DMS 273 (cell line): ENCODE data around the gene CAPZA2.
"Not testable (repeated sequence)": the region's sequence is repeated elsewhere in the genome, so short reads cannot be mapped to it uniquely, and the experiment has no call there.

Experiments
- DNase-seq: peaks from one replicate; lab custom pipeline; 2025; ENCODE audit not compliant: unreplicated experiment; lab: John Stamatoyannopoulos, UW

Gene CAPZA2

DNA sequence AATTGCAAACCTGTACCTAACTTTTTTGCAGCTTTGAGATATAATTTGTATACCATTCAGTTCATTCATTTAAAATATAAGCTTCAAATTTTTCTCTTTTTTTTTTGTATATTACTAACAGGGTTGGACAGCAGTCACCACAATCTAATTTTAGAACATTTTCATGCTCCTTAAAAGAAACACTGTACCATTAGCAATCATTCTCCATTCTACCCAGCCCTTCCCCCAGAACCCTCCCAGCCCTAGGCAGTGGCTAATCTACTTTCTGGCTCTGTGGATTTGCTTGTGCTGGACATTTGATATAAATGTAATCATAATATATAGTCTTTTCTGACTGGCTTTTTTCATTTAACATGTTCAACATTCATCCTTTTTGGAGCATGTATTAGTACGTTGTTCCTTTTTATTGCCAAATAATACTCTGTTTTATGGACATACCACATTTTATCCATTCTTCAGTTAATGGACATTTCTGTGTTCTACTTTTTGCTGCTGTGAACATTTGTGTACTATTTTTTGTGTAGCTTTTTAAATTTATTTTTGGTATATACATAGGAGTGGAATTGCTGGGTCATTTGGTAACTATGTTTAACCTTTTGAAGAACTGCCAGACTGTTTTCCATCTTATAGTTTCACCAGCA, 50.0 kb downstream of the CAPZA2 start:
- no peak for DNase-seq

DNA sequence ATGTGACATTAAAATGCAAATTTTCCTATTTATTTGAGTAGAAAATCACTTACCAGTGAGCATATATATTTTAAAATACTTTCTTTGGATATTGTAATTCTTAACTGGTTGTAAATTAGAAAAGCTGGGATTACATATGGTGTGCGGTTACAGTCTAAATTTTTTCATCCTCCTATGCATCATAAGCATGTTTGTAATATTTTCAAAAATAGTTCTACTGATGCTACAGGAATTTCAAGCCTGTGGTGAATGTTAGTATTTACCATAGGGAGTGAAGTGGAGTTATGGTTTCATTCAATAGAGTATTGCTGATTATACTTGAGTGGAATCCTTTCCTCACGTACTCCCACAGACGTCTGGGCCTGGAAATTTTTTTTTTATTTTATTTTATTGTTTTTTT, 56.3 kb downstream of the CAPZA2 start:
- no peak for DNase-seq

DNA sequence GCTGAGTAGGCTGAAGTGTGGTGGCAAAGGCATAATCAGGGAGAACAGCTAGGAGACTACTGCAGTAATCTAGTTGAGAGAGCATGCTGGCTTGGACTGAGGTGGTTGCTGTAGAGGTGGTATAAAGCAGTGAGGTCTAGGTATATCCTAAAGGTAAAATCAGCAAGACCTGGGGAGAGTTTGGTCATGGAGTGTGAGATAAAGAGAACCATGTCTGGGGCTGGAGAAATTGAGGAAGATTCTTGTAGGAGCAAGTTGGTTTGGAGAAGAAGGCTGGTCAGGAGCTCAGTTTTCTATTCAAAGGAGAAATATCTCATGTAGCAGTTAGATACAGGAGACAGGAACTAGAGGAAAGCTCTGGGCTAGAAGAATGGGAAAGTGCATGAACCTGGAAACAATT, 58.0 kb downstream of the CAPZA2 start:
- no peak for DNase-seq

DNA sequence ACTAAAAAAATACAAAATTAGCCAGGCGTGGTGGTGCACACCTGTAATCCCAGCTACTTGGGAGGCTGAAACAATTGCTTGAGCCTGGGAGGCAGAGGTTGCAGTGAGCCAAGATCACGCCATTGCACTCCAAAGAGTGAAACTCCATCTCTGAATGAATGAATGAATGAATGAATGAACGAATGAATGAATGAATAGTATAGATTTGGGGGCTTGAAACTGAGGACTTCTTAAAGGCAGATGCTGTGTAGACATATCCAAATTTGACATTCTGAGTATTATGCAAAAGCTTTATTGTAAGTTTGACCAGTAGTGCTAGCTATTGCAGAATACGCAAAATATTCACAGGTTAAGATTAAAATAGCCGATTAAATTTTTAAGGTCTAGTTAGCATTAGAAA, 60.2 kb downstream of the CAPZA2 start:
- DNase-seq: no peak

DNA sequence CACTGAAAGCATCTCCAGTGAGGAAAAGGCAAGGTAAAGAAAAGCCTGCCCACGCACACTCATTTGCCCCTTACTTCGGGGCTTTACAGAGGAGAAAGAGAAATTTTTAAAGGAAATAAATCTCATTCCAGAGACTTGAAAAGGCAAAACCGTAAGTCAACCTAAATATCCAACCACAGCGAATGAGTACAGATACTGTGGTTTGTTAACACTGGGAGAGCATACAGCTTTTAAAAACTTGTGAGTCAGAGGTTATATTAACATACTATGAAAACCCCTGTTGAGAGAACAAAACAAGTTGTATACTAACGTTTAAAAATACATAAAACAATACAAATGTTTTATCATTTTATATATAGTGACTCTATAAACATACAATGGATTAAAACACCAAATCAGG, 62.4 kb downstream of the CAPZA2 start:
- no peak for DNase-seq

DNA sequence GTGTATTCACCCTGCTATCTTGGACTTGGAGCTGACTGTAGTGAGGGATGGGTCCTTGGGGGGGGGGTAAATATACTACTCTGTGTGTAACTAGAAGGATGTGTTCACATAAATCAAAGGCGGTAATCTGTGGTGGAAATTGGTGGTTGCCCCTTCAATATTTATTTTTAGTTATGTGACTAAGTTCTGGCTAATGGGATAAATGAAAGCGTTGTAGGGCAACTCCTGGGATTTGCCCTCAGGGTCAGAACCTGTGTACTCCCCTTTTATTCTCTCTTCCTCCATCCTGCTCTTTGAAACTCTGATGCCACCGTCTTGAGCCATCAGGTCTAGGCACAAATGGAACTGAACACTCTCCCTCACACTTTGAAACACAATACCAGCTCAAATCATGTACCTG, 66.6 kb downstream of the CAPZA2 start:
- DNase-seq: no peak

DNA sequence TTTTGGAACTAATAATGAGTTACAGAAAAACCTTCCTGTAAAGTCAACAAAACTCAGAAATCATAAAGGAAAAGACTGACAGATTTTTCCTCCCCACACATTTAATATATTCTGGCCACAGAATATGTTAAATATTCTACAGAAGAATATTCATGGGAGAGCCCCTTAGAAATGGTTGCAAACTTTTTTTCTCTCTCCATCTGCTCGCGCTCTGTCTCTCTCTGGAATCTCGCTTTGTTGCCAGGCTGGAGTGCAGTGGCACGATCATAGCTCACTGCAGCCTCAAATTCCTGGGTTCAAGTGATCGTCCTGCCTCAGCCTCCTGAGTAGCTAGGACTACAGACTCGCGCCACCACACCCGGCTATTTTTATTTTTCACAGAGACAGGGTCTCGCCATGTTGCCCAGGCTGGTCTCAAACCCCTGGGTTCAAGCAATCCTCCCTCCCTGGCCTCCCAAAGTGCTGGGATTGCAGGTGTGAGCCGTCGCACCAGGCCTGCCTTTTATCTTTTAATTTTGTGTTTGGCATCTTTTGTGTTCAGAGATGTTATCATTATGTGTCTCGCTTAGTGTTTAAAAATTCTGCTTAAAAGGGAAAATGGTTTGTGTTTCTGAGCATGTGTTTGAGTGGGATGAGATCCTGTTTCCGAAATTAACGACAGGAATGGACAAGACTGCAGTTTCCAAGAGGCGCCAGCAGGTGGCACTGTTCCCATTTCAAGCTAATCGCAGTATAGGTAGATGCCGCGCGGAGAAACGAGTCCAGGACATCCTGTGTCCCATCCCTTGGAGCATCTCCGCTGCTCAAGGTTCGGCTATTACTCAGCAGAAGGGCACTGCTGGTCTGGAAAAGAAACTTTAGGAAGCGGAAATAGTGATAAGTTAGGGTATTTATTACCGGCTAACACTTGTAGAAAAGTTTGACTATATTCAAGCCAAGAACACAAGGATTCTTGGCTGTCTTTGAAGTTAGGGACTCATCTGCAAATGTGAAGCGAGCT, 67.8 kb downstream of the CAPZA2 start:
- peak; percentile 94 for DNase-seq

DNA sequence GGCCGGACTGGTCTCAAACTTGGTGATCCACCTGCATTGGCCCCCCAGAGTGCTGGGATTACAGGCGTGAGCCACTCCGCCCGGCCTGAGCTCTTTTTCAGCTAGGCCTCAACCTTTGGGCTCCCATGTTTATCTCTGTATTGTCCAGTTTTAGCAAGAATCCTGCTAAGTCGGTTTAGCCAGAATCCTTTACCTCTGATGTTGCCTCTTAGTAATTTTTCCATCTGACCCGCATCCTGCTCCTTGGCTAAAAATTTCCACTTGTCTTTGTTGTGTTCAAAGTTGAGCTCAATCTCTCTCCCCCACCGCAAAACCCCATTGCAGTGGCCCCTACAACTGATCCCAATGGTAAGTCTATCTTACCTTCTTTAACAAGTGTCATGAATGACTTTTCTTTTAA, 70.2 kb downstream of the CAPZA2 start:
- no peak for DNase-seq

DNA sequence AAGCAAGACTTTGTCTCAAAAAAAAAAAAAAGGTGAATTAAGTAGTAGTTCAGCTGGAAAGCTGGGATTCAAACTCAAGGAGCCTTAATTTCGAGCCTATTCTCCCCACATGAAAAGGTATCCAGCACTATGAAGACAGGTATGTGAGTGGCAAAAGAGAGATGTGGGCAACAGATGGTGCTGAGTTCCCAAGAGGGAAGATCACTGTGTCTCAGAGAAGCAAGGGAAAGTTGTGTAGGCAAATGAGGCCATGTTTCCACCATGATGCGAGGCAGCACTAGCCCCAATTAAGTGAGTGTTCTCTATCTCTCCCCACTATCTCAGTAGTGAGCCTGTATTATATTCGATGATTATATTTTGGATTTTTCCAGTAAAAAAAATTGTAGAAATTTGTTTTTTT, 71.1 kb downstream of the CAPZA2 start:
- DNase-seq: peak; percentile 26

DNA sequence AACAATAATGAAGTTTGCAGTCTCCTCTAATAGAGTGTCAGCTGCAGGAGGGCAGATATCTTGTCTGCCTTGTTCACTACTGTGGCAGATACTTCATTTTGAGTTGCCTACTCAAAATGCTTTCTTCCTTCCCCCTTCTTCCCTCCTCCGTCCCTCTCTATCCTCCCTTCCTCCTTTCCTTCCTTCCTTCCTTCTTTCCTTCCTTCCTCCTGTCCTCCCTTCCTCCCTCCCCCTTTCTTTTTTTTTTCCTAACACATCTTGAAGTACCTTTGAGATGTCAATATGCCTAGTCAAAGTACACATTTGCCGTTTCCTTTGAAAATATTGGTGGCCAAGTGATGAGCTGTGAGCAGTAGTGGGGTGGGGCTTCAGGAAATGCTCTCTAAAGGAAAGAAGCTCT, 72.2 kb downstream of the CAPZA2 start:
- DNase-seq: no peak

DNA sequence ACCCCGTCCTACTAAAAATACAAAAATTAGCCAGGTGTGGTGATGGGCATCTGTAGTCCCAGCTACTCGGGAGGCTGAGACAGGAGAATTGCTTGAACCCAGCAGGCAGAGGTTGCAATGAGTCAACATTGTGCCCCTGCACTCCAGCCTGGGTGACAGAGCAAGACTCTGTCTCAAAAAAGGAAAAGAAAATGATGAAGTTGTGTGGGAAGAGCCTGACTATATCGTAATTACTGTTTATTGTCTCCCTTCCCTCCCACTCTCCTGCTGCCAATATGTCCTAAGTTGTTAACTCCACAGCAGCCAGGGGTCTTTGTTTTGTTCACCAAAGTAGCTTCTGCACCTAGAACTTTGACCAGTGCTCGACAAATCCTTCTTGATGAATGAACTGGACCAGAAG, 74.5 kb downstream of the CAPZA2 start:
- not testable (repeated sequence) for DNase-seq

DNA sequence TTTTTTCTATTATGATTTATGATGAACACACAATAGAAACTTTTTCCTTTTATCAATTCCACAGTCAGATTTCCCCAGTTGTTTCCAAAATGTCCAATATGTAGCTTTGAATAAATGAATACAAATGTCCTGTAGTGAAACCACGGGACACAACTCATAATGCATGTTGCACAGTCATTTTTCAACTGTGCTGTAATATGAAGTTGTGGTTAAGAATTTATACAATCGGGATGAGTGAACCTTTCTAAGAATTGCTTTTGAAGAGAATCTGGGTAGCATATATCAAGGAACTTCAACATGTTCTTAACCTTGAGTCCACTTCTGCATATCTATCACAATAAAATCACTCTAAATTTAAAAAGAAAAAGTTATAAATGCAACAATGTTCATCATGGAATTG, 76.3 kb downstream of the CAPZA2 start:
- DNase-seq: no peak

DNA sequence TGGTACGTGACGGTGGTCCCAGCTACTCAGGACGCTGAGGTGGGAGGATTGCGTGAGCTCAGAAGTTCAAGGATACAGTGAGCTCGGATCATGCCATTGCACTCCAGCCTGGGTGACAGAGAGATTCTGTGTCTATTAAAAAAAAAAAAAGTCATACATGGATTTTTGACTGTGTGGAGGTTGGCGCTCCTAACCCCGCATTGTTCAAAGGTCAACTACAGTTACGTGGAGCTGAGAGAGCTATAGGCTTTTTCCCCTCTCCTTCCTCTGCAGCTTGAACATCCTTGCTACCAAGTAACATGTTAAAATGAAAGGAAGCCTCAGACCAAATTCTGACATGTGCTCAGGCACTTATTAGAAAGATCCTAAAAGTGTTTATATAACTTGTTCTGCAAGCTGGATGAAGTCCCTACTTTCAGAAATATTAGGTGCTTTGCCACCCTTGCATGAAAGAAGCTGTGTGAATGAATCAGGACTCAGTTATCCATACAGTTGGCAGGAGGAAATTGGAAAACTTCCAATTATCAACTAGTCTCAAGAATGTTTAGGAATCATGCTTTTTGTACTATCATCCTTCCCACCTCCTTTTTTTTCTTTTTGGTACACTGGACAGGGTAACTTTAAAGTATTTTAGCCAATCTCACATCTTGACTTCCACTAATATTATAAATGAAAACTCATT, 78.4 kb downstream of the CAPZA2 start:
- no peak for DNase-seq

DNA sequence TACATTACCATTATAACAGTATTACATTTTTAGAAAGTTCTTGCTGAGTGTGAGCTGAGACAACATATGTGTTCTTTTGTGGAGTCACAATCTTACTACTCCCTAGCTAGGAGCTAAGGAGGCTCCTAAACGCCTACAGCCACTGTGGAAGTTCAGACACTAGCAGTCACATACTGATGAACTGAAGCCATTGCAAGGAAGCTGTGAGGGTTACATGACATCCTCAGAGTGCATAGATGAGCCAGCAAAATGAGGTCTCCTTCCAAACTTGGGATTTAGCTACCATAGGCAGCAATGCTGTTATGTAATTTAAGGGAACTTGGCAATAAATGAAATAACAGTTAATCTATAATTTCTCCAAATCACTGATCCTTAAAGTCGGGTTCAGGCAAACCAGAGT, 80.1 kb downstream of the CAPZA2 start:
- DNase-seq: no peak

DNA sequence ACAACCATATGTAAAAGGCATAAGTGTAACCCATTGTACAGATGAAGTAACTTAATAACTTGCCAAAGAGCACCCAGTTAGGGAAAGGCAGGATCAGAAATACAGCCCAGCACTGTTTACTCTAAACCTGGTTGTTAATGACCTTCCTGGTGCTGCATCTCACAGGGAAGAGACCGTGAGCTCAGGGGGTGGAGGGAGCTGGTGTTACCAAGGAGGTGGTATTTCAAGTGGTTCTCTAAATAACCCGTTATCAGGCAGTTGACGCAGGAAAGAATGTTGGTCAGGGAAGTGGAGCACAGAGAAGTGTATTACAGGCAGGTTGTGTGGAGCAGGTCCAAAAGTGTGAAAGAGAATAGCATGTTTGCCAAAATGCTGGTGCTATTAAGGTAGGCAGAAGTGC, 86.5 kb downstream of the CAPZA2 start:
- no peak for DNase-seq

DNA sequence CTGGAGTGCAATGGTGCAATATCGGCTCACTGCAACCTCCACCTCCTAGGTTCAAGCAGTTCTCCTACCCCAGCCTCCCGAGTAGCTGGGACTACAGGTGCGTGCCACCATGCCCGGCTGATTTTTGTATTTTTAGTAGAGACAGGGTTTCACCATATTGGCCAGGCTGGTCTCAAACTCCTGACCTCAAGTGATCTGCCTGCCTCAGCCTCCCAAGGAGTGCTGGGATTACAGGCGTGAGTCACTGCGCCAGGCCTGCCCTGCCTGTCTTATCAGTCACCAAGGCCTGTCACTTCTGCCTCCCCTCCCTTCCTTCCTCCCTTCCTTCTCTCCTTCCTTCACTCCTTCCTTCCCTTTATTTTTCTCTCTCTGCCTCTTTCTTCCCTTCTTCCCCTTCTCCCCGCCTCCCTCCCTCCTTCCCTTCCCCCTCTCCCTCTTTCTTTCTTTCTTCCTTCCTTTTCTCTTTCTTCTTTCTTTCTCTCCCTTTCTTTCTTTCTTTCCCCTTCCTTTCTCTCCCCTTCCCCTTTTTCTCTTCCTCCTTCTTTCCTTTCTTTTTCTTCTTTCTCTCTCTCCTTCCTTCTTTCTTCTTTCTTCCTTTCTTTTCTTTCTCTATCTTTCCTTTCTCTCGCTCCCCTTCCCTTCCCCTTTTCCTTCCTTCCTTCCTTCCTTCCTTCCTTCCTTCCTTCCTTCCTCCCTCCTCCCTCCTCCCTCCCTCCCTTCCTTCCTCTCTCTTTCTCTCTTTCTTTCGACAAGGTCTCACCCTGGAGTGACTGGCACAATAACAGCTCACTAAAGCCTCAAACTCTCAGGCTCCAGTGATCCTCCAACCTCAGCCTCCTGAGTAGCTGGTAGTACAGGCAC, 87.8 kb downstream of the CAPZA2 start:
- DNase-seq: no peak

DNA sequence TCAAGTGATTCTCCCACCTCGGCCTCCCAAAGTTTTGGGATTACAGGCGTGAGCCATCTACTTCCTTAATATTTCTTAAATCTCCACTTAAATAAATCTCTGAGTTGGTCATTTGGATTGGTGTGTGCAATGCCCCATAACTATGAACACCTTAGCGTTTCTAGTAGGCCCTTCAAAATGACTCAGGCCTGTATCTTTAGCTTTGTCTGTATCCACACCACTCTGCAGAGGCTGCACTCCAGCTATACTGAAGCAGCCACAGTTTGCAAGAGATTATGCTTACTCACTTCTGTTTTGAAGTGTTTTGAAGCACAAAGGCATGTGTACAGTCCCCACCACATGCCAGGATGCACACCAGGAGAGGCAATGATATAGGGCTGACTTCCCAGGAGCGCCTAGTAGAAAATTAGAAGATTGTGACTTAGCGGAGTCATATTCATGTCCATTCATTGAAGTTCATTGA, 88.5 kb downstream of the CAPZA2 start:
- no peak for DNase-seq

DNA sequence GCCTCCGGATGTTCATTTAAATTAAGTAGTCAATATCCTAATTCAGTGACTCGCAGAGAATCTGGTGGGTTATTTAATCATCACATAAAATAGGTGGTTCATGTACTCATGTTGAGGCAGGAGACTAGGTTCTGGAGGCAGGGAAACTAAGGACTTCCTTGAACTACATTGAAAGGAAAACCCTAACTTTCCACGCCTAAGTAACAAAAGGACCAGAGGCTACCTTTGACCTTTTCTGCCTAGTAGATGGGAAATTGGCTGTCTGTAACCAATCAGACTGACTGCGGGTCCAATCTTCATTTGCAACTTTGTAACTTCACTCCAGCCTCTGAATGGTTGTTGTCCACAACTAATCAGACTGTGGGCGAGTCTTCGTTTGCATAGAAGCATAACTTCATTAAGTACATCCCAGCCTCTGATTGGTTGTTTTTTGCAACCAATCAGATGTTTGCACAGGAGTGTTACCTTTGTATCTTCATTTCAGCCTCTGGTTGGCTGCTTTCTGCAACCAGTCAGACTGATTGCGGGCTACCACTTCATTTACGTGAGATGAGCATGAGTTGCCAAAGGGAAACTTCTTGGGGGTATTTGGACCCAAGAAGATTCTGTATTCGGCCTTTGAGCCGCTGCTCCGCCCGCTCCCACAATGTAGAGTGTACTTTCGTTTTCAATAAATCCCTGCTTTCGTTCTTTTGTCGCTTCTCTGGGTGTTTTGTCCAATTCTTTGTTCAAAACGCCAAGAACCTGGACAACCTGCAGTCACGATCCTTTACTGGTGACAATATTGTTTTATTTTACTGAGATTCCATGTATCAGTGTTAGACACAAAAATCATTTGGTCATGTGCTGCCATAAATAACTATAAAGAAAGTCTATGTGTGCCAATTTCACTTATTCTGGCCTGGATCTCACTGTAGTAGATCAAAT, 89.2 kb downstream of the CAPZA2 start:
- no peak for DNase-seq

DNA sequence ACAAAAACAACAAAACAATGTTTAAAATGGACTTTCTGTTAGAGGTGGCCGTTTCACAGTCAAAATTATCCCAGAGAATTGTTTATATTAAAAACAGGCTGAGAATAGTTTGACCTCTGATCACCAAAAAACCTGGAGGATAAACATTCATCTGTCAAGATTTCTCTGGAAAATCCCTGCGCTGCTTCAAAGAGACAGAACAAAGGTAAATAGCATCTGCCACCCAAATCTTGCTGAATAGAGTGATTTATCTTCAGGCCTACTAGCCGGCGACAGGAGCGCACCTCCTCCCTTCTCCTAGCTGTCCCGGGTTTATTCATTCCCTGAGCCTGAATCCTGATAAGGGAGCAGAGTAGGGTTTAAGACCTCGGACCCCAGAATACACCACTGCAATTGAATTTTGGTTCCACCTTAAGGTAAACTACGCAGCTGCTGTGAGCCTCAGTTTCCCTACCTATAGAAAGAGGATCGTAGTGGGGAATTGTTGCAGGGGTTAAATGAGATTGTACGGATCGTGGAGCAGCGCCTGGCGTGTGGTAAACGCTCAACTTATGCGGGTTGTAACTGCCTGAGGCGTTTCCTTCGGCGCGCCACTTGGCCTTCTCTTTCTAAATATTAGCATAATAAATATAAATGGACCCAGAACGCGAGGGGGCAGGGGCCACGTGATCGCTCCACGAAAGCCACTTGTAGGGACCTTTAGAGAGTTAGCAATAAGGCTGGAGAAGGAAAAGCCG, 90.4 kb downstream of the CAPZA2 start:
- peak; percentile 95 for DNase-seq
